K562 (cell line): ENCODE results near the gene NOSIP. TPM values are rescaled to one million over a fixed set of nuclear protein-coding genes. Genes with fewer than 3 reads are reported as not detected.

ENCODE experiments used
- DEAF1 ChIP-seq: fragments of 450-650 bp; formaldehyde crosslinking; IDR thresholded peaks from 2 replicates; pipeline ENCODE4 v1.4.0; 2020; ENCODE audit warnings: mild to moderate bottlenecking, moderate library complexity
- NR2C2 ChIP-seq, 2 experiments: fragments of 200-800 bp in 1 of 2; sonication (Bioruptor generic) in 1 of 2; sonication (generic) in 1 of 2; formaldehyde crosslinking in 1 of 2; IDR thresholded peaks; 2 replicates each; pipeline versions ENCODE4 v1.6.1 to v1.8.0; 2016 to 2022; ENCODE audit warnings: mild to moderate bottlenecking in 1 of 2, missing compliant biosample characterization in 1 of 2, missing genetic modification characterization in 1 of 2, missing genetic modification reagents in 1 of 2
- polyA plus RNA-seq, 8 experiments: library from polyadenylated mRNA; depleted of rRNA in 4 of 8; stranded (reverse) in 5 of 8; unstranded in 3 of 8; fragments of >200 nt; fragmentation: Nextera tagmentation in 2 of 8; fragmentation: Illumina TruSeq in 1 of 8; extraction: Ambion mirVana in 2 of 8; extraction: Trizol in 1 of 8; gene quantifications; 2 replicates each; pipeline versions ENCODE4 v1.2.1 to v1.2.3, GENCODE V29; 2011 to 2014; ENCODE audit warnings: inconsistent platforms in 1 of 8, missing spikeins in 1 of 8
- total RNA-seq, 7 experiments: library from RNA; depleted of rRNA in 6 of 7; stranded (reverse); fragments of >200 nt in 6 of 7; fragmentation: Illumina TruSeq in 2 of 7; extraction: Trizol in 2 of 7; gene quantifications; 2 replicates each; pipeline versions ENCODE4 v1.2.1 to v1.2.3, GENCODE V29; 2011 to 2021; ENCODE audit warnings: low replicate concordance in 1 of 7
- TF ChIP-seq, protein P1 (sequence below): fragments of 250-450 bp; sonication (Bioruptor Pico); IDR thresholded peaks from 2 replicates; pipeline ENCODE4 v1.5.0; 2020; ENCODE audit warnings: mild to moderate bottlenecking, borderline replicate concordance

Gene NOSIP
- total and polyA plus RNA-seq, 9 of the 15 experiments (the other 6 are each of a cell fraction or from before 2014, with no cell fraction given): 14.4 to 153 (median 79.9) TPM

DNA sequence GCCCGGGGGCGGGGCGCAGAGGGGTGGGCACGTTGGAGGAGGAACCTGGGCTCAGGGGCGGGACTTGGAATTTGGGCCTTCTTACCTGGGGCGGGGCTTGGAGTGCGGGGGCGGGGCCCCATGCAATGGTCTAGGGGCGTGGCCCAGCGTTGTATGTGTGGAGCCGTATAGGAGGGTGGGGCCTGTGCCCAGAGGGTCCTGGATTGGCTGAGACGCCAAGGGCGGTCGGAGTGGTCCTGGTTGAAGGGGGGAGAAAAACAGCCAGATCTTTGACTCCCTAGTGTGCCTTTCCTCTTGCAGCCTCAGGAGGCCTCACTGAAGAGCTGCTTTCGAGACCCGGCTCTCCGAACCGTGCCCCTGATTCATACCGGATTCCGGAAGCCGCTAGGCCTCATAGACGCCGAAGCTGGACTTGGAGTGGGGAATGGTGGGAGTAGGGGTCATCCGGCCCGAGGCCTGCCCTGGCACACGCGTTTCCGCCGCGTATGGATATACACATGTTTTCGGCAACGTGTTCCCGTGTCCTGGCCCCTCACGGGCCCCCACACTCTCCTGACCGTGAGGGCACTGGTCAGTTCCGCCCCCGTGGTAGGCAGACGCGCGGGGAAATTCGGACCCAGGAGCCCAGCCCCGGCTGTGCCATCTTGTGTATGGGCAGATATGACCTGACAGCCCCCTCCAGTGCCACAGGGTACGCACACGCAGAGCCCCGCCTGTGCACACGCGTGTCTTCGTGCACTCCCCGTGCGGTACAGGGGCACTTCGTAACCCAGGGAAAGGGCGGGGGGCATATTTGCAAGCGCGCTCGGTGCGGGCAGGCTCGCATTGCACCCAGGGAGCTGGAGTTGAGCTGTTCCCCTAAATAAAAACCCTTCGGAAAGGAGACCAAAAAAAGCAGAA lies 10.0 kb upstream of the NOSIP start (continued):
- TF ChIP-seq, protein P1, sequence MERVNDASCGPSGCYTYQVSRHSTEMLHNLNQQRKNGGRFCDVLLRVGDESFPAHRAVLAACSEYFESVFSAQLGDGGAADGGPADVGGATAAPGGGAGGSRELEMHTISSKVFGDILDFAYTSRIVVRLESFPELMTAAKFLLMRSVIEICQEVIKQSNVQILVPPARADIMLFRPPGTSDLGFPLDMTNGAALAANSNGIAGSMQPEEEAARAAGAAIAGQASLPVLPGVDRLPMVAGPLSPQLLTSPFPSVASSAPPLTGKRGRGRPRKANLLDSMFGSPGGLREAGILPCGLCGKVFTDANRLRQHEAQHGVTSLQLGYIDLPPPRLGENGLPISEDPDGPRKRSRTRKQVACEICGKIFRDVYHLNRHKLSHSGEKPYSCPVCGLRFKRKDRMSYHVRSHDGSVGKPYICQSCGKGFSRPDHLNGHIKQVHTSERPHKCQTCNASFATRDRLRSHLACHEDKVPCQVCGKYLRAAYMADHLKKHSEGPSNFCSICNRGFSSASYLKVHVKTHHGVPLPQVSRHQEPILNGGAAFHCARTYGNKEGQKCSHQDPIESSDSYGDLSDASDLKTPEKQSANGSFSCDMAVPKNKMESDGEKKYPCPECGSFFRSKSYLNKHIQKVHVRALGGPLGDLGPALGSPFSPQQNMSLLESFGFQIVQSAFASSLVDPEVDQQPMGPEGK: no peak
- TF ChIP-seq NR2C2 (CRISPR knock-in tag; IDR thresholded peaks at IDR 0.05) (peak; percentile 65; the same call in 1 of the 2 replicates), NR2C2 (tag; IDR thresholded peaks at IDR 0.05) (peak; percentile 59; the same call in 1 of the 2 replicates), DEAF1 (no peak)
